K562 (cell line): ENCODE measurements around the gene HACE1. TPM values are rescaled to one million over a fixed set of nuclear protein-coding genes. Genes with fewer than 3 reads are reported as not detected.

Experiments
- ATAC-seq: fragments of 200-7000 bp; cut with Tn5 transposase; 3 replicates; pipeline ENCODE4 v1.9.1; 2020; ENCODE audit warnings: moderate library complexity
- BruUV-seq: library from RNA; stranded (reverse); fragments of 400-500 nt; replicated peaks from 2 replicates; lab custom pipeline; 2021; lab: Mats Ljungman, UMichigan
- CTCF ChIA-PET: fragments of 300-600 bp; formaldehyde crosslinking; extraction: SDS; loops from one replicate; lab custom pipeline; 2021; ENCODE audit warnings: low intra/inter-chr PET ratio; lab: Yijun Ruan, JAX
- POLR2A ChIA-PET: fragments of 300-600, 350-650 bp; sonication (Branson Sonifier 250); formaldehyde crosslinking; extraction: SDS; loops from one replicate; lab custom pipeline; 2021; ENCODE audit warnings: antibody characterized with exemption, inconsistent platforms; lab: Yijun Ruan, JAX
- DNase-seq, 4 experiments: peaks; one replicate each; pipeline versions ENCODE4 v3.0.0 to v3.0.0-alpha.2; 2011 to 2018; ENCODE audit warnings: low spot score in 3 of 4, mixed read lengths in 3 of 4; ENCODE audit errors: extremely low read depth in 1 of 4
- FAIRE-seq: peaks from 2 replicates; lab custom pipeline; 2011; peaks lifted over from hg19 to GRCh38; lab: Jason Lieb, UNC
- H2AFZ ChIP-seq: 2 replicates; pipeline ENCODE4 v1.6.0; 2011; ENCODE audit warnings: low read depth, low read length, control low read depth, inconsistent platforms
- H3K27ac ChIP-seq: fragments of 200-600 bp; 3 replicates; pipeline ENCODE4 v1.8.0; 2011; ENCODE audit warnings: low read depth, mild to moderate bottlenecking, control low read depth, inconsistent platforms, low read length, moderate library complexity, mixed read lengths; ENCODE audit errors: extremely low read depth
- H3K27me3 ChIP-seq, 2 experiments: fragments of 300-600 bp in 1 of 2; 2 replicates in 1 of 2; 3 replicates in 1 of 2; pipeline versions ENCODE4 v1.6.0 to v1.8.0; 2011; ENCODE audit warnings: inconsistent platforms in 2 of 2, low read length in 2 of 2, mild to moderate bottlenecking in 1 of 2, mixed read lengths in 1 of 2, moderate library complexity in 1 of 2; ENCODE audit not compliant: control insufficient read depth in 2 of 2, insufficient read depth in 2 of 2
- H3K36me3 ChIP-seq: fragments of 300-600 bp; 3 replicates; pipeline ENCODE4 v1.8.0; 2011; ENCODE audit warnings: mild to moderate bottlenecking, low read length, inconsistent platforms; ENCODE audit not compliant: control insufficient read depth, insufficient read depth
- H3K4me1 ChIP-seq, 2 experiments: fragments of 200-600 bp in 1 of 2; replicated peaks in 1 of 2; 2 replicates in 1 of 2; 3 replicates in 1 of 2; pipeline versions ENCODE4 v1.5.1 to v1.8.0; 2011; ENCODE audit warnings: inconsistent platforms in 2 of 2, low read length in 2 of 2, mild to moderate bottlenecking in 1 of 2, mixed read lengths in 1 of 2, moderate library complexity in 1 of 2; ENCODE audit not compliant: control insufficient read depth in 2 of 2, insufficient read depth in 2 of 2
- H3K4me2 ChIP-seq: 2 replicates; pipeline ENCODE4 v1.6.1; 2011; ENCODE audit warnings: low read length, control low read depth, inconsistent platforms, mixed read lengths; ENCODE audit not compliant: insufficient read depth
- H3K4me3 ChIP-seq: fragments of 200-600 bp; sonication (generic), shearing (Covaris generic); 2 replicates; pipeline ENCODE4 v1.5.1; 2016; ENCODE audit warnings: control low read depth, inconsistent platforms
- H3K79me2 ChIP-seq: fragments of 200-600 bp; 3 replicates; pipeline ENCODE4 v1.8.0; 2011; ENCODE audit warnings: low read length, inconsistent platforms; ENCODE audit not compliant: control insufficient read depth, insufficient read depth
- H3K9ac ChIP-seq, 2 experiments: 2 replicates each; pipeline versions ENCODE4 v1.6.0 to v1.6.1; 2011; ENCODE audit warnings: low read depth in 2 of 2, low read length in 2 of 2, control low read depth in 1 of 2, inconsistent platforms in 1 of 2, mild to moderate bottlenecking in 1 of 2, mixed read lengths in 1 of 2; ENCODE audit not compliant: insufficient read depth in 1 of 2
- H3K9me1 ChIP-seq: one replicate; pipeline ENCODE4 v1.6.0; 2011; ENCODE audit warnings: inconsistent platforms, mild to moderate bottlenecking, low read length, moderate library complexity; ENCODE audit not compliant: control insufficient read depth, insufficient read depth
- H3K9me3 ChIP-seq: replicated peaks from 2 replicates; pipeline ENCODE4 v1.5.1; 2011; ENCODE audit warnings: low read depth, low read length, inconsistent platforms; ENCODE audit not compliant: control insufficient read depth, insufficient read depth
- H4K20me1 ChIP-seq: replicated peaks from 2 replicates; pipeline ENCODE4 v1.6.1; 2011; ENCODE audit warnings: low read length, inconsistent platforms, mixed read lengths; ENCODE audit not compliant: control insufficient read depth, insufficient read depth
- ETV1 ChIP-seq: fragments of 450-650 bp; conservative IDR thresholded peaks from 2 replicates; pipeline ENCODE4 v1.6.1; 2016; ENCODE audit warnings: missing genetic modification characterization, control low read depth, low read depth, missing compliant biosample characterization
- PHTF2 ChIP-seq: fragments of 250-450 bp; sonication (Bioruptor Pico); IDR thresholded peaks from 2 replicates; pipeline ENCODE4 v1.5.0; 2021; ENCODE audit warnings: mild to moderate bottlenecking
- PTTG1 ChIP-seq: fragments of 450-650 bp; IDR thresholded peaks from 2 replicates; pipeline ENCODE4 v1.6.1; 2016; ENCODE audit warnings: low read depth, mild to moderate bottlenecking, missing genetic modification characterization, missing compliant biosample characterization
- RNF219 ChIP-seq: fragments of 250-450 bp; sonication (Bioruptor Pico); IDR thresholded peaks from 2 replicates; pipeline ENCODE4 v1.5.0; 2022; ENCODE audit warnings: mild to moderate bottlenecking
- SMARCA5 ChIP-seq: fragments of 450-650 bp; IDR thresholded peaks from 2 replicates; pipeline ENCODE4 v1.6.1; 2016
- TFAM ChIP-seq: fragments of 250-450 bp; sonication (Bioruptor Pico); conservative IDR thresholded peaks from 2 replicates; pipeline ENCODE4 v1.5.0; 2021; ENCODE audit warnings: mild to moderate bottlenecking, moderate library complexity
- ZBTB43 ChIP-seq: sonication (generic); formaldehyde crosslinking; IDR thresholded peaks from 2 replicates; pipeline ENCODE4 v1.8.0; 2023; ENCODE audit warnings: mild to moderate bottlenecking, missing genetic modification reagents
- ZNF699 ChIP-seq: fragments of 250-450 bp; sonication (Bioruptor Pico); IDR thresholded peaks from 2 replicates; pipeline ENCODE4 v1.8.0; 2021; ENCODE audit warnings: mild to moderate bottlenecking, moderate library complexity; ENCODE audit not compliant: insufficient replicate concordance
- WGBS: fragments of 100-300 bp; shearing (Covaris generic); methylation state at CpG from one replicate; pipeline ENCODE4 v1.1.6; 2016; ENCODE audit warnings: low coverage, mixed read lengths; ENCODE audit not compliant: insufficient coverage; ENCODE audit errors: missing lambda C conversion rate; 5-methylcytosine and 5-hydroxymethylcytosine counted together
- in situ Hi-C: fragments of 300-500 bp; cut with MboI; formaldehyde crosslinking; loops from 4 replicates; pipeline ENCODE4 v1.15.0; 2018; ENCODE audit warnings: inconsistent platforms, mixed read lengths
- intact Hi-C: fragments of 100-400 bp; cut with micrococcal nuclease; formaldehyde crosslinking; loops from 2 replicates; pipeline ENCODE4 v1.14.2; 2022
- polyA plus RNA-seq, 8 experiments: library from polyadenylated mRNA; depleted of rRNA in 4 of 8; stranded (reverse) in 5 of 8; unstranded in 3 of 8; fragments of >200 nt; fragmentation: Nextera tagmentation in 2 of 8; fragmentation: Illumina TruSeq in 1 of 8; extraction: Ambion mirVana in 2 of 8; extraction: Trizol in 1 of 8; gene quantifications; 2 replicates each; pipeline versions ENCODE4 v1.2.1 to v1.2.3, GENCODE V29; 2011 to 2014; ENCODE audit warnings: inconsistent platforms in 1 of 8, missing spikeins in 1 of 8
- total RNA-seq, 7 experiments: library from RNA; depleted of rRNA in 6 of 7; stranded (reverse); fragments of >200 nt in 6 of 7; fragmentation: Illumina TruSeq in 2 of 7; extraction: Trizol in 2 of 7; gene quantifications; 2 replicates each; pipeline versions ENCODE4 v1.2.1 to v1.2.3, GENCODE V29; 2011 to 2021; ENCODE audit warnings: low replicate concordance in 1 of 7

The HACE1 gene
- total and polyA plus RNA-seq, 9 of the 15 experiments (the other 6 are each of a cell fraction or from before 2014, with no cell fraction given) = 3.6 to 19.9 (median 9.1) TPM

GRCh38 chr6:104730450-104730849 lies 129.3 kb downstream of the HACE1 start:
- no peaks in the 10 kb centered on the region for H4K20me1 ChIP-seq
- no peak overlapping the region for H3K4me2 ChIP-seq
- FAIRE-seq (no peak), ATAC-seq (no peak)
- no peaks in the 10 kb centered on the region for H3K36me3 ChIP-seq
- H3K9me3 ChIP-seq = no peaks in the 10 kb centered on the region
- H2AFZ ChIP-seq = no peak overlapping the region
- POLR2A ChIA-PET = no interaction called here
- CTCF ChIA-PET = no interaction called here
- H3K79me2 ChIP-seq = no peaks in the 10 kb centered on the region
- 21% methylated on average over 2 of the region's 2 CpGs for WGBS
- H3K4me3 ChIP-seq = no peak overlapping the region
- H3K4me1 ChIP-seq = no peaks in the 10 kb centered on the region
- BruUV-seq = no TSS peak
- TF ChIP-seq RNF219 = no peak
- no peak for TF ChIP-seq ETV1 (tag)
- TF ChIP-seq TFAM = no peak
- no peak for TF ChIP-seq PTTG1 (tag)
- no peak for TF ChIP-seq ZNF699 (CRISPR knock-in tag)
- TF ChIP-seq ZBTB43 (CRISPR knock-in tag) = no peak
- TF ChIP-seq PHTF2 (CRISPR knock-in tag) = no peak
- TF ChIP-seq SMARCA5 = no peak
- TF ChIP-seq, all 486 proteins: peak for 0
- no peak overlapping the region for H3K9ac ChIP-seq
- H3K27me3 ChIP-seq = no peaks in the 10 kb centered on the region
- H3K27ac ChIP-seq = no peak overlapping the region
- intact Hi-C loops (no loop called here), in situ Hi-C loops (no loop called here)
- no peaks in the 10 kb centered on the region for H3K9me1 ChIP-seq
- DNase-seq = no peak
